ENCODE measurements around the gene STK17B.

- no peak for TF ChIP-seq CTCF (conservative IDR thresholded peaks at IDR 0.05; ENCODE audit: low read length)
- no peak for TF ChIP-seq EZH2phosphoT487 (IDR thresholded peaks at IDR 0.05; ENCODE audit: borderline replicate concordance, low read depth, low read length)
Observed at GRCh38 chr2:196195302-196195701, 23.9 kb upstream of the STK17B start.

Data from OCI-LY7 (cell line).